HepG2 (cell line): ENCODE measurements around the gene DMAC2L. TPM values are rescaled to one million over a fixed set of nuclear protein-coding genes. Genes with fewer than 3 reads are reported as not detected.

Experiments used
- ARID3A ChIP-seq: IDR thresholded peaks from 2 replicates; pipeline ENCODE4 v1.6.1; 2012; ENCODE audit warnings: low read depth, low read length, improper control_type of control experiment
- ETV5 ChIP-seq: IDR thresholded peaks from 2 replicates; pipeline ENCODE4 v1.6.1; 2018; ENCODE audit warnings: missing biosample characterization, missing genetic modification reagents, inconsistent platforms, borderline replicate concordance
- FOXA1 ChIP-seq, 2 experiments: fragments of 450-650 bp in 1 of 2; sonication (generic) in 1 of 2; formaldehyde crosslinking in 1 of 2; IDR thresholded peaks; 2 replicates each; pipeline versions ENCODE4 v1.4.0 to v1.6.1; 2016 to 2020; ENCODE audit warnings: missing genetic modification reagents in 1 of 2
- HMG20B ChIP-seq: conservative IDR thresholded peaks from 2 replicates; pipeline ENCODE4 v1.6.1; 2016; ENCODE audit warnings: missing genetic modification reagents, missing compliant biosample characterization
- LCORL ChIP-seq, 2 experiments: fragments of 450-650 bp in 1 of 2; sonication (generic) in 1 of 2; formaldehyde crosslinking in 1 of 2; IDR thresholded peaks; 2 replicates each; pipeline versions ENCODE4 v1.5.0 to v1.6.1; 2017 to 2020; ENCODE audit warnings: antibody characterized with exemption in 1 of 2, missing genetic modification reagents in 1 of 2
- MIXL1 ChIP-seq: IDR thresholded peaks from 2 replicates; pipeline ENCODE4 v1.6.1; 2016
- MLLT10 ChIP-seq: sonication (generic); formaldehyde crosslinking; IDR thresholded peaks from 2 replicates; pipeline ENCODE4 v1.4.0; 2020; ENCODE audit warnings: missing genetic modification reagents
- NCOR1 ChIP-seq: fragments of 200-600 bp; sonication (generic); IDR thresholded peaks from 2 replicates; pipeline ENCODE4 v1.7.0; 2017; ENCODE audit warnings: antibody characterized with exemption, low read length, borderline replicate concordance
- REPIN1 ChIP-seq: sonication (generic); formaldehyde crosslinking; IDR thresholded peaks from 2 replicates; pipeline ENCODE4 v1.8.0; 2022; ENCODE audit warnings: missing genetic modification reagents, low read depth, mild to moderate bottlenecking, borderline replicate concordance
- RFXAP ChIP-seq: sonication (generic); formaldehyde crosslinking; IDR thresholded peaks from 2 replicates; pipeline ENCODE4 v1.4.0; 2020; ENCODE audit warnings: missing genetic modification reagents, borderline replicate concordance
- SALL1 ChIP-seq: sonication (generic); formaldehyde crosslinking; IDR thresholded peaks from 2 replicates; pipeline ENCODE4 v1.8.0; 2022; ENCODE audit warnings: mild to moderate bottlenecking, missing genetic modification reagents
- SATB2 ChIP-seq: sonication (generic); formaldehyde crosslinking; IDR thresholded peaks from 2 replicates; pipeline ENCODE4 v1.5.0; 2020; ENCODE audit warnings: missing genetic modification reagents
- SMAD3 ChIP-seq: sonication (generic); formaldehyde crosslinking; IDR thresholded peaks from 2 replicates; pipeline ENCODE4 v1.4.0; 2020; ENCODE audit warnings: missing genetic modification reagents
- TMF1 ChIP-seq: sonication (generic); formaldehyde crosslinking; IDR thresholded peaks from 2 replicates; pipeline ENCODE4 v1.8.1; 2022; ENCODE audit warnings: low read depth, missing genetic modification reagents
- ZBTB20 ChIP-seq: sonication (generic); formaldehyde crosslinking; IDR thresholded peaks from 2 replicates; pipeline ENCODE4 v1.8.1; 2023; ENCODE audit warnings: missing genetic modification reagents, low read depth, mild to moderate bottlenecking, borderline replicate concordance
- ZBTB43 ChIP-seq: sonication (generic); formaldehyde crosslinking; conservative IDR thresholded peaks from 2 replicates; pipeline ENCODE4 v1.4.0; 2020; ENCODE audit warnings: missing genetic modification reagents
- ZC3H13 ChIP-seq: sonication (generic); formaldehyde crosslinking; IDR thresholded peaks from 2 replicates; pipeline ENCODE4 v1.8.1; 2023; ENCODE audit warnings: mild to moderate bottlenecking, missing genetic modification reagents, moderate library complexity
- ZFP1 ChIP-seq: IDR thresholded peaks from 2 replicates; pipeline ENCODE4 v1.6.1; 2016
- ZMYM2 ChIP-seq: sonication (generic); formaldehyde crosslinking; IDR thresholded peaks from 2 replicates; pipeline ENCODE4 v1.8.0; 2022; ENCODE audit warnings: mild to moderate bottlenecking, missing genetic modification reagents
- ZMYM3 ChIP-seq: sonication (generic); formaldehyde crosslinking; IDR thresholded peaks from 2 replicates; pipeline ENCODE4 v1.5.1; 2020; ENCODE audit warnings: mild to moderate bottlenecking, missing genetic modification reagents
- ZNF225 ChIP-seq: sonication (generic); formaldehyde crosslinking; IDR thresholded peaks from 2 replicates; pipeline ENCODE4 v1.4.0; 2020; ENCODE audit warnings: mild to moderate bottlenecking, missing genetic modification reagents
- ZNF281 ChIP-seq: sonication (generic); formaldehyde crosslinking; IDR thresholded peaks from 2 replicates; pipeline ENCODE4 v1.4.0; 2020; ENCODE audit warnings: missing genetic modification reagents, borderline replicate concordance
- ZNF432 ChIP-seq: sonication (generic); formaldehyde crosslinking; IDR thresholded peaks from 2 replicates; pipeline ENCODE4 v1.5.0; 2020; ENCODE audit warnings: missing genetic modification reagents, mild to moderate bottlenecking, borderline replicate concordance
- ZNF557 ChIP-seq: sonication (generic); formaldehyde crosslinking; IDR thresholded peaks from 2 replicates; pipeline ENCODE4 v1.4.0; 2020; ENCODE audit warnings: missing genetic modification reagents
- polyA plus RNA-seq, 8 experiments: library from polyadenylated mRNA; depleted of rRNA in 3 of 8; stranded (reverse) in 7 of 8; unstranded in 1 of 8; fragments of >200 nt; fragmentation: Illumina TruSeq in 4 of 8; extraction: Trizol in 4 of 8; gene quantifications; 2 replicates each; pipeline versions ENCODE4 v1.2.1 to v1.2.3, GENCODE V29; 2011 to 2016; ENCODE audit warnings: low read depth in 4 of 8, missing spikeins in 1 of 8, mixed read lengths in 1 of 8; ENCODE audit not compliant: insufficient read depth in 1 of 8
- total RNA-seq, 5 experiments: library from RNA; depleted of rRNA; stranded (reverse); fragments of >200 nt; fragmentation: Illumina TruSeq; extraction: Trizol; gene quantifications; 2 replicates each; pipeline ENCODE4 v1.2.3, GENCODE V29; 2016; ENCODE audit warnings: low read depth in 1 of 5

DMAC2L gene
- total and polyA plus RNA-seq, 2 of the 13 experiments (the other 11 are each of a cell fraction or from before 2014, with no cell fraction given), result 19.4 to 23.2 TPM

GRCh38 chr14:50303744-50304471, 8.2 kb upstream of the DMAC2L start (continued):
- TF ChIP-seq FOXA1 (IDR thresholded peaks at IDR 0.05) (no peak), FOXA1 (CRISPR knock-in tag; IDR thresholded peaks at IDR 0.05) (peak; percentile 83), SMAD3 (CRISPR knock-in tag) (0 out of 2 replicates have a peak, but pooled peaks have one; percentile 47), ETV5 (peak; percentile 49; the same call in 1 of the 2 replicates), SATB2 (CRISPR knock-in tag) (0 out of 2 replicates have a peak, but pooled peaks have one; percentile 50), ZBTB43 (CRISPR knock-in tag) (0 out of 2 replicates have a peak, but pooled peaks have one; percentile 58), ZMYM2 (CRISPR knock-in tag) (peak; percentile 52; the same call in 1 of the 2 replicates), ZC3H13 (CRISPR knock-in tag) (no peak), ZNF281 (CRISPR knock-in tag) (peak; percentile 37; the same call in 1 of the 2 replicates), MIXL1 (CRISPR knock-in tag) (peak; percentile 63; the same call in 1 of the 2 replicates), NCOR1 (peak; percentile 52; the same call in 1 of the 2 replicates), ZFP1 (CRISPR knock-in tag) (peak; percentile 76), MLLT10 (no peak), ZMYM3 (CRISPR knock-in tag) (peak; percentile 36; the same call in 1 of the 2 replicates), ZNF557 (CRISPR knock-in tag) (peak; percentile 74; the same call in 1 of the 2 replicates), REPIN1 (CRISPR knock-in tag) (peak; percentile 58; the same call in 1 of the 2 replicates), LCORL (IDR thresholded peaks at IDR 0.05) (peak; percentile 49; the same call in 1 of the 2 replicates), LCORL (CRISPR knock-in tag; IDR thresholded peaks at IDR 0.05) (peak; percentile 61; the same call in 1 of the 2 replicates), ZNF432 (CRISPR knock-in tag) (no peak), RFXAP (CRISPR knock-in tag) (peak; percentile 84), HMG20B (peak; percentile 64; the same call in 1 of the 2 replicates), TMF1 (CRISPR knock-in tag) (no peak), ZBTB20 (CRISPR knock-in tag) (peak; percentile 99), ARID3A (peak; percentile 67), ZNF225 (no peak), SALL1 (CRISPR knock-in tag) (peak; percentile 83)
